Activated CD4-positive, alpha-beta T cell treated with anti-CD3 and anti-CD28 coated beads for 48 hours (primary cell): Measurements from ENCODE around the gene SRPRB.

ENCODE experiments used
- DNase-seq: peaks from one replicate; pipeline ENCODE4 v3.0.0-alpha.2; 2020

Gene SRPRB

DNA sequence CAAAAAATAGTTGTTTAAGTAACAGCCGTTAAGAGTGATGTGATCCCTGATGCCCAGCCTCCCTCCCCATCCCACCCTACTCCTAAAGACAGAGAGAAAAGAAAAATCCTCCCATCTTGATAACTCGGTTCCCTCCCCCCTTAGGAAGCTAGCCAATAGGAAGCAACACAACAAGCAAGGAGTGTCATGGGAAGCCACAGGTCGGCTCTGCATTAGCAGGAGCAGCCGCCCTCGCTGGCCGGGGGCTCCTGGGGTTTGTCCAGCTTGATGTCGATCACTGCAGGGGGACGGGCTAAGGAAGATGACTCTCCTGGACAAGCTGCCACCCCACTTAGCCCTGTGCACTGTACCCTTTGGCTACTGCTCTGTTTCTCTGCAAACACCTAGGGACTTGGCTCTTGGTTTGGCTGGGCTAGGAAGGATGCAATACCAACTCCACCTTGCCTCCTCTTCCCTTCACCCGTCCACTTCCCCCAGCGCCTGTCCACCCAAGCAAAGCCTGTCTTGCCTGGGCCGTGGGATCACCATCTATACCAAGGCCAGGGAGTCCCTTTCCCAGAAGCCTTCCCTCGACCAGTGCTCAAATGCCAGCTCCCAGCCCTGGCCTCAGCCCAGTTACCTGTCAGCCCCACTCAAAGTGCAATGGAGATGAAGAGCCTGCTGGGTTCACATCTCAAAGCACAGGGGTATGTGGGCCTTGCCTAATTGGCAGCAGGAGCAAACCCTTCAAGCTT, 23.1 kb downstream of the SRPRB start:
- no peak for DNase-seq

DNA sequence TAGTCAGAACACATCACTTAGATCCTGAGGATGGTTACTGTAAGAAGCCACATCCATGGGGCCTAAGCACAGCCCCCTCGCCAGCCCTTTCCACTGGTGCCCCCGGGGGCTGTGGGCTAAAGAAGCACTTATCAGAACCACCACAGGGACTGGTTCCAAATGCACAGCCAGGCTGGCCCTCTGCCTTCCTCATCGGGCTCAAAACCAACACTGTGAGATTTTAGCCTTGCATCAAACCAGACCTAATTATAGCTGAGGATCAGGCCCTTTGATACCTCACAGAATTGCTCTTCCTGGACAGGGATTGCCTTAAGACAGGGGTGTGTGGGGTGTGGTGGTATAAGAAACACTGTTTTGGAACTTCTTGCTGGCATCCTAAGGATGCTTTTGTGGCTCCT, 23.7 kb downstream of the SRPRB start:
- DNase-seq: no peak

DNA sequence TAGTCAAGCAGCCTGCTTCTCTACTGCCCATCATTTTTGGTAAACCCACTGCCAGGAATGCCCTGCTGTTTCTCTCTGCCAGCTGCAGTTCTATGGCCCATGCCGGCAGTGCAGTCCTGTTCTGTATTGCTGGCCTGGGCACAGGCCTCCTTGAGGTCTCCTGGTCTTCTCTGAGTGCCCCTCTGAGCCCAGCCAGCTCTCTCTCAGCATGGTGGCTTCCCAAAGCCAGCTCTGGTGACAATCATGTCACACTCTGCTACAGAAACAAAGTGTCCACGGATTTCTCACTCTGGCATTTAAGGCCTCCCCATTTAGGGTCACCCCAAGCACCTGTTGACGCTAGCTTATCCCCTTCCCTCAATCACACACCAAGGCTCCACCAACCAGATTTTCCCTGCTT, 24.5 kb downstream of the SRPRB start:
- DNase-seq: no peak

DNA sequence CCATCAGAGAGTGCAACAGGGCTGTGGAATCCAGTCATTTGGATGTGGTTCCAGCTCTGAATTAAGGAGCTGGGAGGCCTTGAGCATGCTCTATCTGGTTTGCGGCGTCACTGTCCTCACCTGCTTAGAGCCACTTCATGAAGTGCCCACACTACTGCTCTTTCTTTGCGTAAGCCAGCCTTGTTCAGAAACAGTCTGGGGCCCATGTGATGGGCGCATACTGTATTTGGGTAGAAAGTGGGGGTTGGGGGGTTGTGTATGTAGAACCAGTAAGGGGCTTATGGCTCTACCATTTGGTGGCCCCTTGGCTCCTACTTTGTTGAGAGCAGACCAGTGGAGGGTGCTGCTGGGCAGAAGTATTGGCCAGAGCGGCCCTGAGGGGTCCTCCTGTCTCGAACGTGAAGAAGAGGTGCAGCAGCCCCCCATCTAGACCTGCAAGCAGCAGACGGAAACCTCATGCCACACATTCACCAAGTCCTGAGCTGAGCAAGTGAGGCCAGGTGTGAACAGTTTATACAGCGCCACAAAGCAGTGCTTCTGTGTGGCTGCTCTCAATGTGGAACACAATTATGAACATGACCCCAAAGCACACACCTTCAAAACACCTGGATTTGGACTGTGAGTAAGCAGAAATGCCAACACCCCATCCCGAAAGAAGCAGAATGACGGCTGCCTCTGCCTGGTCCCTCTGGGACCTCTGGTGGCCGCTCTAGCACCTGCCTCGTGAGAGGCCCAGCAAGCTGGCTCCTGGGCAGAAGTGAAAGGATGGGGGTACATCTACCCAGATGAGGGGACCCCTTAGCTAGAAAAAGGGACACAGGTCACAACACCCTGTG, 26.6 kb downstream of the SRPRB start:
- DNase-seq: no peak

DNA sequence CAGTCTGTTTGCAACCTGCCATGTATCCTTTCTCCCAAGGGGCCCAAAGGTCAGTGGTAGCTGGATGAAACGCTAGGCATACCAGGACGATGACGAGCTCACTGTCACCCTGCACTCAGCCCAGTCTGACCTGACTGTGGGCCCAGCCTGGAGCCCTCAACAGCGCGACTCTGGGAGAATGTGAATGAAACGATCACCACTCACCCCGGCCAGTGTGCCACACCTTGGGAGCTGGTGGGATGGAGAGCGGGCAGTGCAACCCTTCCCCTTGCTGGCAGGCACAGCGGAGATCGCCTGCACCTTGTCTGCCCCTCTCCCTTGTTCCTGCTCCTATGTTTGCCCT, 27.2 kb downstream of the SRPRB start:
- no peak for DNase-seq

DNA sequence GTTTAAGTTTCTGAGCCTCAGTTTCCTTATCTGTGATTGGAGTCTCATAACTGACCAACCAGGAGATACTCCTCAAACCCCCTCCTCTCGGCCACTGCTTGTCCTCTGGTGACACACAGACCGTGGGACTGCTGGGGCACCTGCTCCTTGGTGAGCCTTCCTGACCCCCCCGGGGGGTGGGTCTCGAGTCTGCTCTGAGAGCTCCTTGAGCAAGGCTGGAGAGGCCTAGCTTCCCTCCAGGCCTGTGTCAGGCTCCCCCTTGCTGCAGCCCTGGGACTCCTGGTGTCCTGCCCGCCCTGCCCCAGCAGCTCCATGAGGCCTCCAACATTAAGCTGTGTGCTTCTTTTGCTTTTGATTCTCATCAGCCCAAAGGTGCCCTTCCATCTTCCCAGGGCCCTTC, 27.7 kb downstream of the SRPRB start:
- no peak for DNase-seq

DNA sequence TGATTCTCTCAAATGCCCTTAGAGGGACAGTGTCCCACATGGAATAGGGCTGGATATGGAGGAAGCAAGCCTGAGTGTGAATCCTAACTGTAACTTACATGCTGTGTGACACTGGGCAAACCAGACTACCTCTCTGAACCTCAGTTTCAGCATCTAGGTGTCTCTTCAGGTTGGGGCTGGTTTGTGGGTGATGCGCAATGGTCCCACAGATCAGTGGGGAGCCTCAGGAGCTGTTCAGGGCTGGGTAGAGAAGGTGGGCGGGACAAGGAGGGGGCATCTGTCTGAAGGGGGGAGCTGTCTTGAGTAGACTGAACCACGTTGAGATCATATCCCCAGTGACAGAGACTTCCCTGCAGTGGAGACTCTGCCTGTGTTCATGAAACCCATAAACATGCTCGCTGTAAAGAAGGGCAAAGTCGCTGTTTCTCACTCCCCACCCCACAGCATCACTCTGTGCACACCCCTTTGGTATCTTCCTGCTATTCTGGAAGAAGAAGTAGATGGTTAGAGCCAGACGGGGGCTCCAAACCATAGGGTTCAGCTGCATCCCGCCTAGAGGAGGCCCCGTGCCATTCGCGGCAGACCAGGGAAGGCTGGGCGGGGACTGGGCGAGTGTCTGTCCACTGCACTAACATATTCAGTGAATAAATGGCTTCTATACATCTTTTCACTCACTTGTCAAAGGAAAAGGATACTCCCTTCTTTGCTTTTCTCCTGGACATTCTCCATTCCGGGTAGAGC, 28.4 kb downstream of the SRPRB start:
- no peak for DNase-seq

DNA sequence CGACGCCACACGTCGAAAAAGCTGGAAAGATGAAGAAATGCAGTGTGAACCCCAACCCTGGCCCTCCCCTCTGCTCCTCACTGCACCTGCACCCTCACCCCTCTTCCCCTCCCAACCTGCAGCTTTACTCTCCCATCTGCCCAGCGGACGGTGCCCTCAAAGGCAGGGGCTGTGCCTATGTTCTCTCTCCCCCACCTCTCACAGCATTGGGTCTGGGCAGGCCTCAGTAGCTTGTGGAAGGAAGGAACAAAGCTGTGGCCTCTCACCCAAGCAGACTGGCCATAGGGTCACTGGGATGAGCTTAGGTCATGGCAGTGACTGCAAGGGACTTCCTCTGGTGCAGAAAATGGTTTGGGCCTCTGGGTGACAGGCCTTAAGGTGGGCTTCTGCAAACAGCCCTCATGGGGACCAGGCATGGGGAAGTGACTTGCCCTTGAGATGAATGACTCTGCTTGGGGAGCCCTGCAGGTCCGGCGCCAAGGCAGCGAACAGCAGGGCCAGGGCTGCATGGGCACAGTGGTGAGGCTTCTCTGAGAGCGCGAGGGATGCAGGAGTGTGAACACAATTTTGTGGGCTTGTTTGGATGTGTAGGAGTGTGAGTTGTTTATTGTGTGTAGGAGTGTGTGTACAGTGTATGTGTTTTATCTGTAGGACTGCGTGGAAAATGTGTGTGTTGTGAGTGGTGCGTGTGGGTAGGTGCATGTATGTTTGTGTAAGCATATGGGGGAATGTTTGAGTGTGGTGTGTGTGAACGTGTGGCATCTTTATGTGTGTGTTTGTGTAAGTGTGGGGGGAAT, 29.2 kb downstream of the SRPRB start:
- no peak for DNase-seq

DNA sequence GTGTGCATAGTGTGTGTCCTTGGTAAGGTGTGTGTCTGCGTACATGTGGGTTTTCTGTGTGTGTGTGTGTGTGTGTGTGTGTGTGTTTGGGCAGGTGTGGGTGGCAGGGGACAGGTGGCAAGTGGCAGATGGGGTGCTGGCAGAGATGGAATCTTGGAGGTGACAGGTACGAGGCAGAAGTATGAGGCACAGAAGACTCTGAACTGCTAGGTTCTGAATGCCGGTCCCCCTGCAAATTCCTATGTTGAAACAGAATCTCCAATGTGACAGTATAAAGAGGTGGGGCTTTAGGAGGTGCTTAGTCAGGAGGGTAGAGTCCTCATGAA, 29.8 kb downstream of the SRPRB start:
- no peak for DNase-seq

DNA sequence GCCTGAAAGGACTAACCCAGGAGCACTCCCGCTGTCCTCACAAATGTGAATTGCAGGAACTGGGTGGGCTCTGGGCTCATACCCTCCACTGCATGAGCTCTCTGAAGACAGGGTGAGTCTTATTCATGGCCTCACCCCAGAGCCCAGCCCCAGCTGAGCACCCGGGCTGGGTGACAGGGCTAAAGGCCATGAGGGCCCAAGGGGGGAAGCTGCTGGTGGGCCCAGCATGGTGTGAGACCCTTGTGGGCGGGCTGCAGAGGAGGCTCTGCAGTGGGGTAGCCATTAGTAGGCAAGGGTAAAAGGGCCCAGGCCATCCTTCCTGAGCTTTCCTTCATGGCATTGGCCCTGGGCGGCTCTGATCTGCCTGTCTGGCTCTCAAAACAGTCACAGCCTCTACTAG, 30.3 kb downstream of the SRPRB start:
- no peak for DNase-seq

DNA sequence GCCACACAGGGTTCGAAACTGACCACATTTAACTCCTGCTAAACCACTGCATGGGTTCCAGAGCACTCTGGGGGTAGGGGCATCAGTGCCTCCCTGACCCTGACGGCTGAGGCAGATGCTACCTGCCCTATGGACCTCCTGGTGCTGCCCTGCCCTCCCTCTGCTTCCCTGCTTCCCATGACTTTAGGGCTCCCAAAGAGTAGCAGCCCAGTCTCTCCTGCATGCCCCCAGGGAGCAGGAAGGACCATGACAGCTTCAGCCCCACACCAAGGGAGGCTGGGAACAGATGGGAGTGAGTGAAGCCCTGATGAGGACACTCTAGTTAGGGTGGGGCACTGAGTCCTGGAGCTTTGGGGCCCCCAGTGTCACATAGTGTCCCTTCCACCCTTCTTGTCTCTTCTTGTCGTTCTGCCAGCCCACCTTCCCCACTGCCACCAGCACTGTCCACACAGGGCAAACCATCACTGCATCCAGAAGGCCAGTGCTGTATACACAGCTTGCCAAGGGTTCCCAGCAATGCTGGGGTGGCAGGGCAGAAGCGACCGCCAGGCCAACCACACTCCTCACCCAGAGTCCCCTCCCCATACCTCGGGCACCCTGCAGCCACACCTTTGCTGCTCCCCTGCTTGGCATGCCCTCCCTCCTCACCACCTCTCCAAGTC, 31.0 kb downstream of the SRPRB start:
- no peak for DNase-seq

DNA sequence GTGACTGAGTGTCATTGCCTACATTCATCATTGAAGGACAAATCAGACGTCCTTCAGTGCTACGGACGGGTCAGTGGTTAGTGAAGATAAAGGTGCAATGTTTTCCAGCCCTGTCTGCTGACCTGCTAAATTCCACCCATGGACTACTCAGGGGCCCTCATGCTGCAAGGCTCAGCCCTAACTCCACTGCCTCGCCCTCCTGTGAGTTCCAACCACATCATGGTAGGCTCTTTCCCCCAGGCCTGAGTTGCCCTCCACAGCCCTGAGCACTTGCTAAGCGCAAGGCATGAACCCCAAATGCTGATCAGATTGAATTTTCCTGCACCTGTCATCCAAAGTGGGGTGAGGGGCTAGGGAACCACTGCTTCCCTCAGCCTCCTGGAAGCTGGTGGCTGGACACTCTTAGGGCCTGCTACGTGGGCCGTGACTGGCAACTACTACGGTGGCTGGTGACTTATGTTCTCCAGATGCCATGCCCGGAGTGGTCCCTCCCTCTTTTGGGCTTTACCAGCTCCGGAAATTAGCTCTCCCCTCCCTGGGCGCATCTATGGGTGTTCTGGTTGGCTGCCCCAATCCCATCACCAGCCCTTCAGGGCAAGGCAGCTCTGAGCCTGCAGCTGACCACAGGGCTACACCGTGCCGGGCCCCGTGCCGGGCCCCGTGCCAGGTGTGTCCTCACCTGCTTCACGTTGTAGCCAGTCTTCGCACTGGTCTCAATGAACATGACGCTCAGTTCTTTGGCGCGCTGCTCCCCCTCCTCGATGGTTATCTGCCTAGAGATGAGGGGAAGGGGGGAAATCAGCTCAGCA, 32.1 kb downstream of the SRPRB start:
- DNase-seq: no peak

DNA sequence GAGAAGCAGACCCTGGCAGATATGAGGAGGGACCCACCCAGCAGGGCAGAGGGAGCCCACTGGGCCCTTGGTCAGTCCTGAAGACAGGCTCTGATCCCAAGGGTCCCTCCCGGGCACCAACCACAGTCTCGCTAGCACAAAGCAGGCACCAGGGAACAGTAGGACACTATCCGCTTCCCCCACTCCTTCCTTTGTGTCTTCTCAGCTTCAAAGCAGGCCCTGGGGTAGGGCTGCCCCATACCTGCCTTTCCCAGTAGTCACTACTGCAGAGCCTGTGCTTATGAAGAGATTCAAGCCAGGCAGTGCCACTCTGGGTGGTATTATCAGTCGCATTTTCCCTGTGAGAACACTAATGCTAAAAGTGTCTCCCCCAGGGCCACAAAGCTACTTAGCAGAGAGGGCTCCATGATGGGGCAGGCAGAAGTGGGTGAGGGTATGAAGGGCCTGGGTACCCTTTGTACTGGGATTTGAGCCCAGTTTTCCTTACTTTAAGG, 32.7 kb downstream of the SRPRB start:
- no peak for DNase-seq

DNA sequence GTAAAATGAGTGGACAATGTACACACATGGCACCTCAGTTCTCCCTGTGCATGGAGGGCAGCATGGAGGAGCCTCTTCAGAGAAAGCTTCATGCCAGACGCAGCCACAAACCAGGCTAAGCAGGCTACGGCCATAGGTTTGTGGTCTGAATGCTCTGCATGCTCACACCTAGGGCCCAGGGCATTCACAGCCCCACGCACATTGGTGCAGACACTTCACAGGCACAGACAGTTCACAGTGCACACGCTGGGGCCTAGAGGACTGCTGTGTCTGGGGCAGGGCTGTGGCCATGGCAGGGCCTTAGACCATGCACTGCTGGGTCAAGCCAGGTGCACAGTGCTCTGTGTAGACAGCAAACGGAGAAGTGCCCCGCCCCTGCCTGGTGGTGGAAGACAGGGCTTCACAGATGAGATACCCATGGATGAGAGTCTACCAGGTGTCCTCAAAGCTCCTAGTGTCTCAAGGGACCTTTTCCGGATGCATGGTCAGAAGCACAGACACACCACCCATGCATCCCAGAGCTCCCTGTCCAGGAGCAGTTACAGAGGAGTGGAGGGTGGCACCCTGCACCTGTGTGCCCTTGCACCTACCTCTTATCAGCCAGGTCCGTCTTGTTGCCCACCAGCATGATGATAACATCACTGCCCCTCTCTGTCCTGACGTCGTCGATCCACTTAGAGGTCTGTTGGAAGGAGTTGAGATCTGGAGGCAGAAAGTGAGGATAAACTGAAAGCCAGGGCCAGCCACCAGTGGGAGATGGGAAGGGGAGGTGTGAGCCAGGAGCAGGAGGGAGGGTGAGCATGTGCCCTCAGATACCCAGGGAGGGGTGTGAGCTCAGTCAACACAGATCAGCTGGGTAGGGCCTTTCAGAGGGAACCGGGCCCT, 33.5 kb downstream of the SRPRB start:
- DNase-seq: no peak

DNA sequence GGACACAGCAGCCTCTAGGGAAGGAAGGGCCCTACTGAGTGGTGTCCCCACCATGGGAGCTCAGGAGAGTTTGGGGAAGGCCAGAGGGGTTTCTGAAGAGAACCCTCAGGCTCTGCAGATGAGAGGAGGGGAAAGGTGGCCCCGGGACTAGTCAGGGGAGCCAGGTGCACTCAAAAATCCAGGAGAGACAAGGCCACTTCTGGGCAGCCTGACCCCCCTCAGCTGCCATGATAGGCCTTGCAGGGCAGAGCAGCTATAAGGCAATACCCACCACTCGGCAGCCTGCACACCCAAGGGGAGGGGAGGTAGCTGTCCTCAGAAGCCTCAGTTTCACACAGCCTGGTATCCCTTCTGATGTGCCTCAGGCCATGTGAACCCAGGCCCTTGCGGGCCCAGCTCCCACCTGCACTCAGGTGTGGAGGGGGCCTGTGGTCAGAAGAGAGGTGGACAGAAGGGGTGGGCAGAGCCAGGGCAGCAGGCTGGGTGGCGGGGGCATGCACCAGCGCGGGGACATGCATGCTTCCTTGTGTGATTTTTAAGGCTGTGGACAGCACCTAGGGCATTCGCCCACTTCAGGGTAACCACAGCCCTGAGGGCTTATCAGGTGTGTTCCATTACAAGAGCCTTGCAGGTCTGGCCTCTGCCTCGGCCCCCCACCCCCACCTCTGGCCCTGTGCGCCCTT, 34.6 kb downstream of the SRPRB start:
- no peak for DNase-seq

DNA sequence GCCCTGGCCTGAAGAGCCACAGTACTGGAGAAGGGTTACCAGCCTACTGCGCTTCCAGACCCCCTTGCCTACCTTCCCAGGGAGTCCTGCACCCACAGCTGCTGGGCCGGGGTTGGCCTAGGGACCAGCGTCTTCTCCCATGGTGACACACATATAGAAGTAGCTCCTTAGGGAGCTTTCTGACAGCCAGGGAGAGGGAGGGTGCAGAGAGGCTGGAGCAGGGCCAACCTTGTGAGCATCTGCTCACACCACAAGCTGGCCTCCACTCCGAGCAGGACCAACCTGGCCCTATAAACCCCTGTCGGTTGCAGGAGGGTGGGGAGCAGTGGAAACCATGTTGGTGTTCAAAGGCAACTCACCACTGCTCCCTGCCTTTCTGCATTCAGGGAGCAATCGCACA, 35.2 kb downstream of the SRPRB start:
- no peak for DNase-seq

DNA sequence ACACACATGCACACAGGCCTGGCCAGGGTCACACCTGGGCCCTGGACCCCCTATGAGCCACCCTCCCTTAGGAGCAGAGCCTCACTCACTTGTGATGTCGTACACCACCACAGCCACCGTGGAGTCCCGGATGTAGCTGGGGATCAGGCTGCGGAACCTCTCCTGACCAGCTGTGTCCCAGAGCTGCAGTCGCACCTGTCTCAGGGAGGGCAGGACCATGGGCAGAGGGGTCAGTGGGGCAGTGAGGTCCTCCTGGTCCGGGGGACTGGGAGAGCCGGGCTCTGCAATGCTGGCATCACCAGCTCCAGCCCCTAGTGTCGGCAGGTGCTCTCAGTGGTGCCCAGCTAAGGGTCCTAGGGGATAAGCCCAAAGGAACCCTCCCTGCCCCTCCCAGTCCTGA, 35.6 kb downstream of the SRPRB start:
- DNase-seq: no peak

DNA sequence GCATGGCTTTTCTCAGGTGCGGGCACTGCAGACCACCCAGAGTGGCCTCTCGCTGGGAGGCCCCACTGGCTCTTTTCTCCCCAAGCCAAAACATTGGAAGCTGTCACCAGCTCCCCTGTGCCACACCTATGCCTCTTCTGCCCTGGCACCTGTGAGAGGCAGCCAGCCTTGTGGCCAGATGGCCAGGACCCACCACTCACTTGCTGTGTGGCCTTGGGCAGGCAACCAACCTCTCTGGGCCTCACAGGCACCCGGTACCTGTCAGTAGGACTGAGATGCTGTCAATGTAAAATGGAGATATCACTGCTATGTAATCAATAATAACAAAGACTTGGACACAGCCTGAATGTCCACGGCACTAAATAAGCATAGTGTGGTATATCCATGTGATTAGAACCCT, 36.5 kb downstream of the SRPRB start:
- no peak for DNase-seq

DNA sequence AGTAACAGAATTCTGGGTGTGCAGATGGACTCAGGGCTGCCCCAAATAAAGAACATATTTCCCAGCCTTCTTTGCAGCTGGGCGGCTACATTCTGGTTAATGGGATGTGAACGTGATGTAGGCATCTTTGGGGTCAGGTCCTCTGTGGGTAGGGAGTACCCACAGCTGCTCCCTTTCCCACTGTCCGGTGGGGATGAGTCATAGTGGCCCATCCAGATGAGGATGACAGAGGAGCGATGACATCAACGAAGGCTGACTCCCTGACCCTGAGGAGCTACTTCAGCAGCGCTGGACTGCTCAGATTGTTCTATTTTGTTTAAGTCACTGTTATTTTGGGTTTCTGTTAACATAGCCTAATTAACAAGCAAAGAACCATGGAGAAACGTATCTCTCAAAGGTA, 38.0 kb downstream of the SRPRB start:
- DNase-seq: no peak

DNA sequence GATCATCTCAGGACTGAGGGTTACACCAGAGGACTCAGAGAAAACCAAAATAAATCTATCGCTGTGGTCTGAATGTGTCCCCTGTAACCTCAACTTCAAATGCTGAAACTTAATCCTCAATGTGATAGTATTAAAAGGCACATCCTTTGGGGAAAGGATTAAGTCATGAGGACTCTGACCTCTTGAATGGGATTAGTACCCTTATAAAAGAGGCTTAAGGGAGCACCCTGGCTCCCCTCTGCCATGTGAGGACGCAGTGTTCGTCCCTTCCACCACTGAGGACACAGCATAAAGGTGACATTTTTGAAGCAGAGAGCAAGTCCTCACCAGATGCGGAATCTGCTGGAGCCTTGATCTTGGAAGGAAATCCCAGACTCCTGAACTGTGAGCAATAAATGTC, 39.5 kb downstream of the SRPRB start:
- DNase-seq: no peak
